RKO (cell line): ENCODE data around the gene AAR2.

Experiments used
- DNase-seq: peaks from one replicate; pipeline ENCODE4 v3.0.0-alpha.2; 2016; ENCODE audit warnings: low spot score

The AAR2 gene

GRCh38 chr20:36279776-36280175 is 43.5 kb downstream of the AAR2 start:
- DNase-seq: no peak

GRCh38 chr20:36281785-36282380 is 45.6 kb downstream of the AAR2 start:
- no peak for DNase-seq

DNA sequence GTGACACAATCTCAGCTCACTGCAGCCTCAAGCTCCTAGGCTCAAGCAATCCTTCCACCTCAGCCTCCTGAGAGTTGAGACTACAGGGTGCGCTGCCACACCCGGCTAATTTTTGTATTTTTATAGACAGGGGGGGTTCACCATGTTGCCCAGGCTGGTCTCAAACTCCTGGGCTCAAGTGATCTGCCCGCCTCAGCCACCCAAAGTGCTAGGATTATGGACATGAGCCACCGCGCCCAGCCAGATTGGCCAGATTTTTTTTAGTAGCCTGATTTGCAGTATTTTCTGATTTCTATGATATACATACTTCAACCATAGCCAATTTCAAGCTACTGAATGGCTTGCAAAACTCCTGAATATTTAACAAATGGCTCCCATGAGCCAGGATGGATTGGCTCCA is 48.5 kb downstream of the AAR2 start:
- DNase-seq: no peak

DNA sequence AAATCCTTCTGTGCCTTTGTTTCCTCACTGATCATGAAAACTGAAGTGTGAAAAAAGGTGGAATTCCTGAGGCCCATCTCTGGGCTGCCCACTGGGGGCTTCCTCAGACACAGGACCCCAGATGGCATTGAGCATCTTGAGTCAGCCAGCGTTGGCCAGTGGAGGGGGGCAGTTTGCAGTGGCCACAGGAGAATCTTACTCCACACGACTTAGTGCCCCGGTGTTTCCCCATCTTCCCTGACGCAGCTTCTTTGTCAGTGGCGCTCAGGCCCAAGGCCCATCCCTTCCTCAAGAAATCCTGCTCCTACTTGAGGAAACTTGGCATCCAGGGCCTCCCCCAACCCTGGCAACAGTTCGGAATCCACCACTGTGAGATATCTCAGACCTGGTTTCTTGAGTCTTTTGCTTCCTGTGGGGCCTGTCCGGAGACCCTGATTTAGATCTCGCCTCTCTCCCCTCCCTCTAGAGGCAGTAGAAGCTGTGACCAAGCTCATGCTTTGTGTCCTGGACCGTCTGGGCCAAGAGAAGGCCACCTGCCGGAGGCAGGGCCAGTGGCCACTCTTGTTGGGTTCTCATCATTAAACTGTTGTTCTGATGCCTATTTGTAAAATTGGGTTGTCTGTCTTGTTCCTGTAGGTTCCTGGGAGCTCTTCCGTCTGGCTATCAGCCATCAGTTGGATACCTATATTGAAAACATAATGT is 49.6 kb downstream of the AAR2 start:
- DNase-seq: no peak

DNA sequence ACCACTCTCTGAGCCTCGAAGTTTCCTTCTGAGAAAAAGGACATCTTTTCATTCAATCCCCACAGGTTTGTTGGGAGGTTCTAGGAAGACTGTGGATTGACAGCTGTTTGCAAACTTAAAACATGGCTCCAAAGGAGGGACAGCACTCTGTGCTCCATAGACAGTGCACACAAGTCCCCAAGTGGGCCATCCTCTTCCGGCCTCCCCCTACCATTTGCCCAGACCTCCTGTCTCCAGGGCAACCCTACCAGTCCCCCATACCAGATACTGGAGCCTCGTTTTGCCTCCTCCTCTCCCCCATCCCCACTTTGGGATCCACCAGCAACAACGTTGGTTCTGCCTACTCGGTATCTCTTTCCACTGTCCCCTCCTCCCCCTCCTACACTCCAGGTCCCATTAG is 61.4 kb downstream of the AAR2 start:
- no peak for DNase-seq

- DNase-seq: no peak
These were observed 61.8 kb downstream of the AAR2 start for GRCh38 chr20:36298061-36298460.

DNA sequence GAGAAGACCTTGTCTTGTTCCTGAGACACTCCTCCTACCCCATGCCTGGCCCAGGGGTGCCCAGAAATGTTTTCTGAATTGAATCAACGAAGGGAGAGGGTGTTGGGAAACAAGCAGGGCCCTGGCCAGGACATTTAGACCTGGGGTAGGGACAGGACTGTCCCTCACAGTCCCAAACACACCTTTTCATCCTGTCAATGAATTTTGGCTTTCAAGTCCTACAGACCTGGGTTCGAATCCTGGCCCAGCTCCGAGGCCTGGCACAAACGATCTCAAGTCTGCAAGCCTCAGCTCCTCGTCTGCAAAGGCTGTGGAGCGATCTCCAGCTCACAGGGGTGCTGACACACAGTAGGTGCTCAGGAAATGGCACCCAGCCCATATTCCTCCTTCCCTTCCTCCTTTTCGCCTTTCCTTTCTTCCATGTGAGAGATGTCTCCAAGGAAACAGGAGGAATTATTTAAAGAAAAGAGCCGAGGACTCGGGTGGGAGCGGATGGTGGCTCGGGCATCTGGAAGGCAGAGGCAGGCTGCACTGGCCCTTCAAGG is 62.6 kb downstream of the AAR2 start:
- no peak for DNase-seq

- no peak for DNase-seq
These were observed 63.2 kb downstream of the AAR2 start for GRCh38 chr20:36299459-36299858.

DNA sequence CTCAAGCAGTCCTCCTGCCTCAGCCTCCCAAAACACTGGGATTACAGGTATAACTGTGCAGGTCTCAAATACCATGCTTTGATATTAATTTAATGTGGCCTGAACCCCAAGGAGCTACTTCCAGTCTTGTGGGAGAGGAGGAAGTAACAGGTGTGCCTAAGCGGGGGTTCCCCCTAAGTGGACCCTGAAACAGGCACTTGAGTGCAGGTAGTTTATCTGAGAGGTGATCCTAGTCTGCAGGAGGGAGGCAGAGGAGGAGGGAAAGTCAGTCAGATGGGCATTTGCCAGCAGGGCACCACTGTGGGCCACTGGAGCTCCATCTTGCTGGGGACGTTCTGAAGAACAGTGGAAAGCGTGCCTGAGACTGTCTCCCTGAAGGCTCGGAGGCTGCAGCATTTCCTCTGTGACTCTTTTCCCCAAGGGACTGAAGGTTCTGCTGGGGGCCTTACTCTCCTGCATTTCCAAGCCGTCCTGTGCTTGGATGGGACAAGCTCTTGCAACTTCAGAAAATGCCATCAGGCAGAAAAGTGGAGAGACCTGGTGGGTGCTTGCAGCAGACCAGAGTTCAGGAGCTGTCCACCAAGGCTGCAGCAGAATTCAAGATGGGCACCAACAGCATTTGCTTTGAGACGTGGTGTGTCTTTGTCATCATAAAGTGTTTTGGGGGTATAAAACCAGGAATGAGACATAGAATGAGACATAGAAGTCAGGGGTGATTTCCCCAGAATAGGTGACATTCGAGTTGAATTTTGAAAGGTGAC is 65.3 kb downstream of the AAR2 start:
- no peak for DNase-seq

DNA sequence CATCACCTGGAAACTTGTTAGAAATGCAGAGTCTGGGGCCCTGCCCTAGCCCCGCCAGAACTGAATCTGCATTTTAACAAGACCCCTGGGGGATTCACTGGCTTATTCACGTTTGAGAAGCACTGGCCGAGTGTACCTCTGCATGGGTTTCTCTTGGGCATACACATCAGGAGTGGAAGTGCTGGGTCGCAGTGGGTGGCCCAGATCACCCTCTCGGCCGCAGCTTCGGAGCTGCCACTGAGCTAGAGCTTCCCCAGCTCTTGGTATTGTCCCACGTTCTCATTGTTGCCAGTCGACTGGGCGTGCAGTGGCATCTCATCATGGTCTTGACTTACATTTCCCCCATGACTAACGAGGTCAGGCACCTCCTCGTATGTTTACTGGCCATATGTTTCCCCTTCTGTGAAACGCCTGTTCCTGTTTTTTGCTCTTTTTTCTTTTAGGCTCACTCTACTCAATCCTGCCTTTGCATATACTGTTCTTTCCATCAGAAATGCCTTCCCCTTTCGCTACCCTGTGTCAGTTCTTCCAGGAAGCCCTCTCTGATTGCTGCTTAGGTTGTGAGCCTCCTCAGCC is 66.8 kb downstream of the AAR2 start:
- no peak for DNase-seq

DNA sequence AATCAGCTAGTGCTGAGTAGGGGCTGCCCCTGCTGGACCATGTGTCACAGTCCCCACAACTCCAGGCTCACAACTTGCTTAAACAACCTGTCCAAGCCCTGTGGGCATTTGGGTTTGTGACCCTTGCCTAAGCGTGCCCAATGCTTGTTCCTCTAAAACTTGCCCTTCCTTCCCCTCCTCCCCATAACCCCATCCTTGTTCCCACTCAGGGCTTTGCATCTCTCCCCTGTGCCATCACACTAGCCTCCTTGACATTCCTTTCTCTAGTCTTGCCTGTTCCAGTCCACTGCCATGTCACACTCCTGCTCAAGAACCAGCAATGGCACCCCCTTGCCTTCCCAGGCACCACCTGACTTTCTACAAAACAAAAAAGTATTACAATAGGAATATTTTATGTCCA is 67.6 kb downstream of the AAR2 start:
- DNase-seq: no peak

GRCh38 chr20:36304786-36305495 is 68.7 kb downstream of the AAR2 start:
- no peak for DNase-seq

GRCh38 chr20:36305602-36306551 is 69.6 kb downstream of the AAR2 start, which contains the start of gene DLGAP4:
TSS of gene DLGAP4 (plus strand) at chr20:36306339. CDS start at chr20:36431718, 125,379 bp downstream.
- no peak for DNase-seq
